Stimulated activated CD8-positive, alpha-beta memory T cell treated with anti-CD3 and anti-CD28 coated beads, Interleukin-15, amount 100 ng/mL, for 4 hours (primary cell): Measurements from ENCODE around the gene FAM83F.

Experiments used
- DNase-seq, 2 donors: peaks; one replicate each; pipeline ENCODE4 v3.0.0-alpha.2; 2020; ENCODE audit warnings: low read depth in 2 of 2

FAM83F gene

DNA sequence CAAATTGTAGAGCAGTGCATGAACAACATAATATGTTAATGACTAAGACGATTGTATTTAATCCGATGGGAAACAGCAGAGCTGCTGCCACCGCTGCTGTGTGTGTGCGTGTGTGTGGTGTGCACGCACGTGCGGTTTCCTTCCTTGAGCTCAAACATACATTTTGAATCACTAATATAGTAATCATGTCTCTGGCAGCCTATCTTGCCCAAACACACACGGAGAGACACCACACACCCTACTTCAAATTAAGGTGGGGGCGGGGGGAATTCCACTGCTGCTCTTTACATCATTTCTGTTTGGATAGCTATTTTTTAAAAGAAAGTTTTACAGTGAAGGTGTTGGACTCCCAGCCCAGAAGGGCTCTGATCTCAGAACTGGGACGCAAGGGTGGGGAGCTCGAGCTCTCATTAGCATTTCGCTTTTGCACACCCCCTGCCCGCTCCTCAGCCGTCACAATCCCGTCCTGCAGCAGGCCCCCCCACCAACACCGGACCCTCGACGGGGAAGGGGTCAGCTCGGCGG, 651 bp upstream of the FAM83F start:
- DNase-seq = peak; percentile 21 to 41

DNA sequence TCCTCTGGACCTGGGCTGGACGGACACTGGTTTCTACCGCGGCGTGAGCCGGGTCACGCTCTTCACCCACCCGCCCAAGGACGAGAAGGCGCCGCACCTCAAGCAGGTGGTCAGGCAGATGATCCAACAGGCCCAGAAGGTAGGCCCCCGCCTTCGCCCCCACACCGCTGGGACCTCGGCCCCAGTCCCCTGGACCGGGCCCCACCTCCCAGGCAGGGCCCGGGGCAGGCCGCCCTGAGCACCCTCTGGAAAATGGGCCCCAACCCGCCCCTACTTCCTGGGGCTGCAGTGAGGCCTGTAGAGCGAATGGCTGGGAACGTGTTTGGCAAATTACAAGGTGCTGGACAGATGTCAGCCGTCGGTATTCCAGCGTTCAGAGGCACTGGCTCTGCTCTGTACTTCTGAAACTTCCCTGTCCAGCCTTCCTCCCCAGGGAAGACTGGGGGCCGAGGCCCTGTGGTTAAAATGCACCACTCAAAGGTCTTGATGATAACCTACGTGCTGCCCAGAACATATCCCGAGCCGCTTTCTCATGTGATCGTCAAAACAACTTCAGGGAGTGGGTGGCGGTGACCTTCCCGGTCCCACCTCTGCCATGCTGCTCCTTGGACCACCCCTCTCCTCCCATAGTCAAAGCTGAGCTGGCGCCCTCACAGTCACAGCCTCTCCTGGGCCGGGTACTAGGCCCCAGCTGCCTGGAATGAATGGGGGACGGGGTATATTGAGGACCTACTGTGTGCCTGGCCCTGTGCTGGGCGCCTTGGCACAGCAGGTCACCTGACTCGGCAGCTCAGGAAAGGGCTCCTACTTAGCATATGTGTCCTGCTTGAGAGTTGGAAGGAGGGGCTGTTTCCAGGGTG, 869 bp downstream of the FAM83F start:
- no peak for DNase-seq

DNA sequence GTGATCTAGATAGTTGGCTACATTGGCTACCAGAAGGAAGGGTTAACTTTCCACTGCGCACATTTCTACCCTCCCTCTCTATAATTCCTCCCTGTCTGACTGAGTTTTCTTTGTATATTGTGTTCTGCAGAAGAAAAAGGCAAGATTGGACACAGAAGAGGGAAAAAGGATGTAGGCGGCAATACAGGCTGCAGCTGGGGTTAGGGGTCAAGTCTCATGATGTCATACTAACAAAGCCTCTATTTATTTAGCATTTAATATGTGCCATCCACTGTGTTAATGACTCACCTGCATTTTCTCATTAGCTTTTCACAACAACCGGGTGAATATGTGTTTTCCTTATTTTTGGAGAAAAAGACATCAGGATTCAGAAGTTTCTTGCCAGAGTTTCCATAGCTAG, 2.0 kb downstream of the FAM83F start:
- no peak for DNase-seq

DNA sequence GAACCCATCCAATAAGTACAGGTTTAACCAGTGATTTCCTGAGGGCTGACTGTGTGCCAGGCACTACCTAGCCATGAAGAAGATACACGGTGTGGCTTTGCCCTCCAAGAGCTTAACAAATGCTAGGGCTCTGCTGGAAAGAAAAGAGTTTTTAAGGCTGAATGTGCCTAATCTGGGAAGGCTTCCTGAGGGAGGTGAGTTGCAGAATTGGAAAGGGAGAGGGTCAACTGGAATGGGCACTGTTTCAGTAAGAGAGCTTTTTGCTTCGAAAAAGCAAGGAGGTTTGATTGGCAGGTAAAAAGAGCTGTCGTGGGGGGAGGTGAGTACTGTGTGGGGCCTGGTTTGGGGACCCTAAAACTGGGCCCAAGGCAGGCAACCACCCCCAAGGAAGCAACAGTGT, 2.7 kb downstream of the FAM83F start:
- no peak for DNase-seq

DNA sequence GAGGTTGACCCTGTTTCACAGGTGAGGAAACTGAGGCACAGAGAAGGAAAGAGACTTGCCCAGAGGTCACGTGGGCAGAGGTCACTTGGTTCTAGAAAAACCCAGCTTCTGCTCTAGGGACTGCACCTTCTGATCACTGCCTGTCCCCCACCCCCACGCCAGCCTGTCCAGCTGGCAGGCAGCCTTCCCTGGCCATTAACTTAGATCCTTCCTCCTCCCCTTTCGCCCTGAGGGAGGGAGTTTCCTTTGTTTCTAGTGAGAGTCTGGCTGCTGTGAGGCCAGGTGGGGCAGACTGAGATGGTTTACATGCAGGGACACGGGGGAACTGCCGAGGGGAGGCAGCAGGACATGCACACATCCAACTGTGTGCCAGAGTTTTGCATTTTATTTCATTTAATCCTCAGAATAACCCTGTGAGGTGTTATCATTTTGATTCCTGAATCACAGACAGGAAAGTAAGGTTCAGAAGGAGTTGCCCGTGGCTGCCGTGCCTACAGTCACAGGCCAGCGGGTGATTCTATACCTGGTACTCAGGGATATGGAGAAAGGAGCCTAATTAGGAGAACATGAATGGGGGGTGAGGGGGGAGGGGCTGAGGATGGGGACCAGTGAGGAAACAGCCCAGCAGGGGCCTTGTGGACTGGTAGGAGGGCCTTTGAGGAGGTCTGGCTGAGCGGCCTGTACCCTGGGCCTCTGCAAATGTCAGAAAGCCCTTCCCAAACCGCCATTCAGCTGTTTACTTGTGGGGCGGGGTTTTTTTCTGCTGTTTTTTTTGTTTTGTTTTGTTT, 3.4 kb downstream of the FAM83F start:
- no peak for DNase-seq

DNA sequence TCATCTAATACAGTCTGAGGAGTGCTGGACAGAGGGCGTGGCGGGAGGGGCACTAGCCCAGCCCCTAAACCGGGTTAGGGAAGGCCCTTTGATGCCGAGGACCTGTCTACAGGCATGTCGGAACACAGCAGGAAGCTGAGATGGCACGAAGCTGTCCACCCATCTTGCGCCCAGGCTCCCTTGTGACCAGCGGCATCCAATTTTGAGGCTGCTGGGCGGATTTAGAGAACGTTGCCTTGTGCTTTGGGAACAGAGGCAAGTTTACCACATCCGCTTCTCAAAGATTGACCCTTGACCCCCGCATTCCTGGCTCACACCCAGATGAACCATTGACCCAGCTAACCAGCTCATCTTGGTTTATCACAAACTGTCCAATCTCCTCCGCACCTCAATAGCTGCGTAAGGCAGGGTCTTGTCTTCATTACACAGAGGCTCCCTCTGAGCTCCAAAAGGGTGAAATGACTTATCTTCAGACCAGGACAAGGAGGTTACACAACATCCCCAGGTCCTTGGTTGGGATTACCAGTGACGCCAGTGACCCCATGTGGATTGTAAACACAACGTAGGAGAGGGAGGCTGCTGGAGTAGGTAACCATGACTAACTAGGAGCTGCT, 4.5 kb downstream of the FAM83F start:
- no peak for DNase-seq

DNA sequence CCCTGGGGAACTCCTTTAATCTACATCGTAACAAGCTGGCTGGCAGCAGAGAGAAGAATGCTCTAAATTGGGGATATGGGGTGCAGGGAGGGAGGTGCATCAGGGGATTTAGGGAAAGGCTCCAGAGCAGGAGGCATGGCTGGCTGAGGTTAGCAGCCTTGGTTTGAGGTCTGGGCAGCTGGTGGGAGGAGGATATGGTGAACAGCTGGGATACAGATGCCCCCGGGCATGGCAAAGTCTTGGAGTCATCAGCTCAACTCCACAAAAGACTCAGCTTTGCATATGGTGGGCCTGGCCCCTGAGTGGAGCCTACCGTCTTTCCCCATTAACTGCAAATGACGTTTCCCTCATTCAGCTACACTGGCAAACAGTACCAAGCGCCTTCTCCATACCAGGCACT, 5.4 kb downstream of the FAM83F start:
- no peak for DNase-seq

DNA sequence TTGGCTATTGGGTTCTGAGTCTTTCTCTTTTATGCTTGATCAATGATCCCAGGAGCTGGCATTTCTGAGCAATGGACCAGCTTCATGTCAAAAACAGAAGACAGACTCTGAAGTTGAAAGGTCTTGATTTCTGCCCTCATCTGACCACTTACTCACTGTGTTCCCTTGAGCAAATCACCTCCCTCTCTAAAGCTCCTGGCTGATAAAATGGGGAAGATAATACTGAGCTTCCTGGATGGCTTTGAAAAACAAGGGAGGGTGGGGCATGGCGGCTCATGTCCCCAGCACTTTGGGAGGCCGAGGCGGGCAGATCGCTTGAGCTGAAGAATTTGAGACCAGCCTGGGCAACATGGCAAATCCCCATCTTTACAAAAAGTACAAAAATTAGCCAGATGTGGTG, 6.4 kb downstream of the FAM83F start:
- no peak for DNase-seq

DNA sequence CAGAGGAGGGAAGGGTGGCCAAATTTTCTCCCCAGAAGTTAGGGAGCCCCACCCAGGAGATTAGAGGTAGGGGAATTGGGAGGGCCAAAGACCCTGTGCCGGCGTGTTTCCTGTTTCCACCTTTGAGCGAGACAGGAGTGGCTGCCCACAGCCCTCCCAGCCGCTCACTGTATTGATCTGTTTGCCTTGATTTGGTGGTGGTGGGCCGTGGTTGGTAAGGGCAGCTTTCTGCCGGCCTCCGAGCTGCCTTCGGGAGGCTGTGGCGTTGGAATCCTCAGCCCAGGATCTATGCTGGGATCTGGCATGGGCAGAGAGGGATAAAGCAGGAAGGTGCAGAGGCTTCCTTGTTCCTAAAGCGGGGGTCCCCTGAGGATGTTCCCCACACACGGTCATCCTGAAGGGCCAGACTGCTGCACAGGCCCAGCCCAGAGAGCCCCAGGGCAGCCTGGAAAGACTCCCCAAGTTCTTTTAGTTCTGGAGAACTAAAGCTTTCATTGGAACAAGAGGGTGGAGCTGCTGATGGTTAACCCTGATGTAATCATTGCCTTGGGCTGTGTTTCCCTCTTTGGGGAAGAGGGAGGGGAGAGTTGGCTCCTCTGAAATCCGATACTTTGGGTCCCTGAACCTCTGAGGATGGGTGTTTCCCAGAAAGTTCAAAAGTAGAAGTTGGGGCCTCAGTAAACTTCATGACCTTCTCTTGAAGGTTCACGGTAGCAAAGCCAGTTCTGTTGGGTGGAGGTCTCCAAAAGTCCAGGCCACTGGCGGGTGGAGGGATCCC, 7.2 kb downstream of the FAM83F start:
- no peak for DNase-seq

DNA sequence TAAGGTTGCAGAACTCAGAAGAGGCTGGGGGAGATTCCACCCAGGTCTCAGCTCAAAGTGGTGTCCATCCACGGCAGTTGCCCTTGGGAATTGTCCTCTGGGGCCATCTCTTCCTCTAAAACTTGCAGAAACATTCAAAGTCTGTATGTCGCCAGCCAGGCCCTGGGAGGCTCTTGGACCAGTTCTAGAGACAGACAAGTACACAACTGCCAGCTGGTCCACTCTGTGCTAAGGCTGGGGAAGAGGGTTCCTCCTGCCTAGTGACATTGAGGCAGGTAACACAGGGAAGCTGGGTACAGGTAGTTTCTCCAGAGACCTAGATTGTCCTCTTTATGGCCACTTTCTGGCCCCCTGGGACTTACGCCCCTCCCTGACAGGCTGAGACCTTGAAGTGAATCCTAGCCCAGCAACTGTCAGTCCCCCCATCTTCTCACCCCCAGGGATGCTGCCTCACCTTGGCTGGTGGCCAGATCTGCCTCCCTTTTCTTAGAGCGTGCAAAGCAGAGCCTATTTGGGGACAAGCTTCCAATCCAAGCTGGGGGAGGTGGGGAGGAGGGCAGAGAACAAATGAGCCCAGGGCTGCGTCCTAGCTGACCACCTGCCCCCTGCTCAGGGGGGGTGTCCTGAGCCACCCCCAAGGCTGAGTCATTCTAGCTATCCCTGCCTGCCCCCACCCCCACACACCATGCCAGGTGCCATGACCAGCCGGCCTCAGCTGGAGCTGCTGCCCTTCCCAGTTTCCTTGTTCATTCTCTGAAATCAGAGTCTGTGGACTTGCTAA, 8.4 kb downstream of the FAM83F start:
- no peak for DNase-seq

DNA sequence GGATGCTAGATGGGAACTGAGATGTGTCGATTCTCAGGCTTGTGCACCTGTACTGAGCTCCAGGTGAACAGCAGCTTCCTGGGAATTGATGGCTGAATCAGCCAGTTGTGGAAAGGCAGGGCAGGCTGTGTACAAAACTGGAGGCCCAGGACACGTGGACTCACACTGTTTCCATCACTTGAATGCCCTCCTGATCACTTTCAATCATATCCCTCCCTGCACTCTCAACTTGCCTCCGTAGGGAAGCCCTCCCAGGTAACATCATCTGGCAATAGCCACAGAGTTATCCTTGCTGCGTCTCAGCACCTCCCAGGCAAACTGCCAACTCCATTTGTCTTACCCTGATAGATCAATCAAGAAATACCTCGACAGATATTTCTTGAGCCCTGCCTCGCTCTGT, 10.1 kb downstream of the FAM83F start:
- DNase-seq = no peak

DNA sequence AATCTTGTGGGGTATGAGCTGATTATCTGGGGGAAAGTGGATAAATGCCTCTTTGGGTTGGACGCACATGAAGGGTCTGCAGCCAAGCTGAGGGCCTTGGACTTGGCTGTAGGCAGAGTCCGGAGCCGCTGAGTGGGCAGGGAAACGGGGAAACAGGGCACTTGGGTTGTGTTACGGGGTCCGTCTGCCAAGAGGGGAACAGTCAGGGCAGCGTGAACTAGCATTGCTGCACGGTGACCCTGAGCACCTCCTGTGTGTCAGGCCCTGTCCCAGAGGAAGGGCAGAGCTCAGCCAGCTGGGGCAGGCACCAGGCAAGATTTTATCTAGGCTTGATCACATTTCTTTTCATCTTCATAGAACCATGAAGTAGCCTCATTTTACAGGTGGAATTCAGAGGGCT, 11.9 kb downstream of the FAM83F start:
- no peak for DNase-seq

DNA sequence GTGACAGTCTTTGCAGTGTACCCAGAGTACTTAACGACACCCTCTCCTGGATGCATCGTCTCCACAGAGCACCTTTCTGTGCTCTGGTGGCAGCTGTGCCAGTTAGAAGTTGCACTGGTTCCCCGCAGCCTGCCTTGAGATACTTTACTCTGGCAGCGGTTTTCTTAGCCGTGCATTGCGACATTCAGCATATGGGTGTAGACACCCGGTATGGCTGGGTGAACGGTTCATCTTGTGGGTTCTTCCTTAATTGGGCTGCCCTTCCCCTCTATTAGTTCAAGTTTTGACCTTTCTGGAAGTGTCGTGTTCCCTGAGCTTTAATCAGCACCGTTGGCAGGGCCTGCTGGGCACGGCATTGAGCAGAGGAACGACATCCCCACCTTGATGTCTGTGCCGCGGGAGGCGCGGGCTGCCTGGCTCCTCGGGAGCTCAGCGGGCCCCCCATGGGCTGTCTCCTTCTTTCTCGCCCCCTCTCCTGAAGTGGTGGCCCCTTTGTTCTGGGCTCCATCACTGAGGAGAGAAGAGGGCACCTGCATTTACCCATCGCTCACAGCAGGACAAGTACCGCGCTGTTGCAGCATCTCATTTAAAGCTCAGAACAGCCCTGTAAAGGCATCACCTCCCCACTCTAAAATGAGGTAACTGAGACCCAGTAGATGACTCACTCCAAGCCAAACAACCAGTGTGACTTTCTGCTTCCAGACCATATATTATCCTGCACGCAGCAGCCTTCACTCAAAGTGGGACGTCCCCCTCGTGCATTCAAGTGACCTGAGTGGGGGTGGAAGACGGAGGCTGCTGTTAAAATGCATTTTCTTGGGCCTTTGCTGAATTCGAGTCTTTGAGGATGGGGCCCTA, 13.3 kb downstream of the FAM83F start:
- DNase-seq = no peak

DNA sequence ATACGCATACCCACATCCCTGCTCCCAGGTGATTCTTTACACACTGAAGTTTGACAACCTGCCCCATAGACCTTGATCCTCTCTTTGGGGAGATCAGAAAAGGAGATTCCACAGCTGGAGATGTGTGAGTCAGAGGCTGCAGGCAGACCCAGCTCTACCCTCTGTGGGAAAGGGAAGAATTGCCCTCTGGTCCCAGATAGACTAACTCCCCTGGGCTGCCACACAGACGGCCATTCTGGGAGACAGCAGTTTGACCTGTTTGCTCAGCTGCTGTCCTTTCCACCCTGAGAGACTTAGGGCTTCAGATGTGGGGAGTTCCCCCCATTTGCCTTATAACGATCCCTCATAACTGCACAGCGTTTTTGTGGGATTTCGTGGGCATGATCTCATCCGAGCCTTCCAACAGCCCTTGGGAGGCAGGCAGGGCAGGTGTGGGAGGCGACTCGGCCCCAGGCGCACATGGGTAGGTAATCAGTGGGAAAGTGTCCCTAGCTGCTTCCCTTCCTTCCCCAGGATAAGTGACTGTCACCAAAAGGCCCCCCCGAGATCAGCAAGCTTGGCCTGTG, 14.1 kb downstream of the FAM83F start:
- DNase-seq = no peak

DNA sequence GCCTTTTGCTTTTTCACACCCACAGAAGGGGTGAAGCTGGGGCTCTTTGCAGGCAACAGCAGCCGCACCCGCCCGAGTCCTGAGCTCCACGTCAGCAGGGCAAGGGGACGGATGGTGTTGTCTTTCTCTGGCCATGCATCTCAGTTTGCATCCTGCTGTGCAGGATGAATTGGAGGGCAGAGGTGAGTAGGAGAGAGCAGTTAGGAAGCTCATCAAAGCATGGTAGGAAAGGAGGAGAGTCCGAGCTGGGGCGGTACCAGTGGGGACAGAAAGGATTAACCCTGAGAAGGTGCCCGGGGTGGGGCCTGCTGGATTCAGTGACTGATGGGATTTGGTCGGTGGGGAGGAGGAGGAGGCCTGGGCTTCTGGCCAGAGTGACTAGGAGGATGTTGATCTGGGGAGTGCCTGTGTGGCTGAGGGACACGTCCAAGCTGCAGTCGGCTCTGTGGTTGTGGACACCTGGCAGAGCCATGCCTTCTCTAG, 14.6 kb downstream of the FAM83F start:
- DNase-seq = no peak

DNA sequence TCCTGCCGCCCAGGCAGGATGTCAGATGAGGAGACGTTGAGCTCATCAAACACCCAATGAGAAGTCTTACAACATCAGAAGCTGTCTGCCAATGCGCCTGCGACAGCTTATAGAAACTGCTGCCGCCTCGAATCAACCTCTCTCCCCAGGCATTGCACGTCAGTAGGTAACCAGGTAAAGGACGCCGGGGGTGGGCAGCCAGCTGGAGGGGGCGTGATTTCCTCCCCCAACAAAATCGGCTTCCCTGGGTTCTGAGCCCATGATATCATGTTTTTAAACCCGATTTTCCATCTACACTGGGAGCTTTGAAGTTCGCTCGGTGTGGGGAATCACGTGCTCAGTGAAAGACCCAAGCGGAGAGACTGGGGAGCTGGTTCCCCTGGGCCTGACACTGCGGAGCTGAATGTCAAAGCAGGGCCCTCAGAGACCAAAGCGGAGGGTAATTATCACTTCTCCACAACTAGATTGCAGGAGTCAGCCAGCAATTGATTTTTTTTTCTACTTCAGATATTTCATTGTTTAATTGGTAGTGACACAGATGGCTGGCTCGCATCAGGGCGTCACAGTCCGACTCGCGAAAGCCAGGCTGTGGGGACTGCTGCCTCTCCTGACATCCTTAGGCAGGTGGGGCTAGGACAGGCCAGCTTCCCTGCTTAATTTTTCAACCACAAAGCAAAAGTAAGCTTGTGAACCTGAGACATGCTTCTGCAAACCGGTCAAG, 15.4 kb downstream of the FAM83F start:
- no peak for DNase-seq

DNA sequence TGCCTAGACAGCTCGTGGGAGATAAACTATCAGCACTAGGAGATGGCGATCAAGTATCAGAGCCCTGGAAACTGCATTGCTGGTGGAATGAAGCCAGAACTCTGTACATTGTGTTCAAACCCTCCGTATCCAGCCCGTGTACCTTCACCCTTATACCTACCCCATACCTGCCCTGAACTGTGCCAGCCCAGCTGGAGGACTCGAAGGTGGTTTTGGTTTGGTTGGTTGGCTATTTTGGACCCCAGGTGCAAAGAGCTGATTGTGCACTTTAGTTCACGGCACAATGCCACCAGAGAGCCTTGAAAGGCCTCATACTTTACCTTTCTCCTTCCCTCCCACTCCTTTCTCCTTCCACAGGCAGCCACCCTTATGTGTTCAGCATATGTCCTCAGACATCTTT, 16.0 kb downstream of the FAM83F start:
- DNase-seq = no peak

DNA sequence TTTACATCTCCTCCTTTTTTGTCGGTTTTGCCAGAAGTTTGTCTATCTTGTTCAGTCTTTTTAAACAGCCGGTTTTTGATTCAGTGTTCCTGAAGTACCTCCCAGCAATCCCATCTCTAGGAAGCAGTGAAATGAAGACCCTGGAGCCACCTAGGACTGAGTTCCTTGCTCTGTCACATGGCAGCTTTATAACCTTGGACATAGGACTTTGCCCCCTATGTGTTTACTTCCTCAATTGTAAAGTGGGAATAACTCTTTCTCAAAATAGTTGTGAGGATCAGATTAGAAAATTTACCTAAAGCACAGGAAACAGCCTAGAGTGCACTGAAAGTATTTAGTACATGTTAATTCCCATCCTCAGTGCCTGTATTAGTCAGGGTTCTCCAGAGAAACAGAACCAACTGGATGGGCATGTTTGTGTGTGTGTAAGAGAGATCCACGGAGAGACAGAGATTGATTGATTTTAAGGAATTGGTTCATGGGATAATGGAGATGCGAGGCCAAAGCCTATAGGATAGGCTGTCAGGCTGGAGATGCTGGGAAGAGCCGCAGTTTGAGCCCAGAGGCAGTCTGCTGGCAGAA, 20.0 kb downstream of the FAM83F start:
- no peak for DNase-seq
